NCI-H82 treated with DMSO at 0.1 percent for 48 hours (cell line): Measurements from ENCODE around the gene HLCS.

ENCODE experiments used
- DNase-seq: peaks from one replicate; lab custom pipeline; 2025; ENCODE audit not compliant: unreplicated experiment; lab: John Stamatoyannopoulos, UW

HLCS gene

DNA sequence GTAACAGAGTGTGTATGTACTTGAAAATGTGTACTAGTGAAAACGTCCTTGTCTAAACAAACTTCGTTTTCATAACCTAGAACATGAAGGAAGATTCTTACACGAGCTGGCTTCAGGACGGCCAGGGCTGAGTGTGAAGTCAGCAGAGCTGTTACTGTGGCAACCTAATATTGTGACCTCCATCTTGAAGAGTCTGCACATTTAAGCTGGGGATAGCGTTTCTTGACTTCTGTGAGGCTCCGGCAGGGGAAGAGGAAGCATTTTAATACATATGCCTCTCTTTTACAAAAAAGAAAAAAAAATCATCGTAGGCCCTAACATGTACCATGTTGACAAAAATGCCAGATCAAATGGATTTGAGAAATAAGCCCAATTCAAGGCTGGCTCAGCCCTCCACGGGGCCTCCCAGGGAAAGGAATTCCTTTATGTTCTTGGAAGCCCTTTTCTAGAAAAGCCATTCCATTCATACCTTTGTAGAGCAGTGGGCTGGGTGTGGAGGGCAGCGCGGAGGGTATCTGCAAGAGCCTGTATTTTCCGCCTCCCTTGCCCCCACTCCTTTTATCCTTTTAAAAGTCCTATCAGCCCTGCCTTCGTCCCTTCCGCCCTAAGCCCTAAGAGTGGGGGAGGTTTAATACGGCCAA, 216.4 kb downstream of the HLCS start:
- DNase-seq: no peak

DNA sequence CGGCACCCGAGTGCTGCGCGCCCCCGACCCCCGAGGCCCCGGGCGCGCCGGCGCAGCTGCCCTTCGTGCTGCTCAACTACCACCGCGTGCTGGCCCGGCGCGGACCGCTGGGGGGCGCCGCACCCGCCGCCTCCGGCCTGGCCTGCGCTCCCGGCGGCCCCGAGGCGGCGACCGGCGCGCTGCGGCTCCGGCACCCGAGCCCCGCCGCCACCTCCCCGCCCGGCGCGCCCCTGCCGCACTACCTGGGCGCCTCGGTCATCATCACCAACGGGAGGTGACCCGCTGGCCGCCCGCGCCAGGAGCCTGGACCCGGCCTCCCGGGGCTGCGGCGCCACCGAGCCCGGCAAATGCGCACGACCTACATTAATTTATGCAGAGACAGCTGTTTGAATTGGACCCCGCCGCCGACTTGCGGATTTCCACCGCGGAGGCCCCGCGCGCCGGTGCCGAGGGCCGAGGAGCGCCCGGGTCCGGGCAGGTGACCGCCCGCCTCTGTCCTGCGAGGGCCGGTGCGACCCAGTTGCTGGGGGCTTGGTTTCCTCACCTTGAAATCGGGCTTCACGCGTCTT, 218.6 kb downstream of the HLCS start:
- DNase-seq: peak; percentile 34

DNA sequence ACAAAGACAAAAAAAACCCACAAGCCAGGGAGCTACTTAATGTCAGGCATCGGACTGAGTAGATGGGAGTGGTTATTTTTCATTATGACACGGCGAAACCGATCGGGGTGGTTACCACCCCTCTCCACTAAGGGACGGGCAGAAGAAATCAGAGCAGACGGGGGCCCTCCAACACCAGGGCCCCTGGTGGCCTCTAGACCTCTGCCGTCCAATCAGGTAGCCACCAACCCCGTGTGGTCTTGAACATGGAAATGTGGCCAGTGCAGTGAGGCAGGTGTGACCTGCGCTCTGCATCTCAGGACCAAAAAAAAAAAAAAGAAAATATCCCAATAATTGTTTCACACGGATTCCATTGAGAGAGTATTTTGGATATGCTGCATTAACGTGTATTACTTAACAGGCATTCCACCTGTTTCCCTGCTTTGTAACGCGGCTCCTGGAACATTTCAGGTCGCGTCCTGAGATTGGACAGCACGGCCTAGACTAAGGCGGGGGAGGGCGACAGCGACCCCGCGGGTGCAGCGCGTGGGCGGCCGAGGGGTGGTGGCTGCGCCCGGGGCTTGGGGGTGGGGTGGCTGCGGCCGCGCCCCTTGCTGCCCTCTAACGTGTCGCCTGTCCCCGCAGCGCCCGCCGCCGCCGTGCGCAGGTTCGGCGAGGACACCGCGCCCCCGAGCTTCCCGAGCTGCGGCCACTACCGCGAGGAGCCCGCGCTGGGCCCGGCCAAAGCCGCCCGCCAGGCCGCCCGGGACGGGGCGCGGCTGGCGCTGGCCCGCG, 219.2 kb downstream of the HLCS start:
- no peak for DNase-seq

DNA sequence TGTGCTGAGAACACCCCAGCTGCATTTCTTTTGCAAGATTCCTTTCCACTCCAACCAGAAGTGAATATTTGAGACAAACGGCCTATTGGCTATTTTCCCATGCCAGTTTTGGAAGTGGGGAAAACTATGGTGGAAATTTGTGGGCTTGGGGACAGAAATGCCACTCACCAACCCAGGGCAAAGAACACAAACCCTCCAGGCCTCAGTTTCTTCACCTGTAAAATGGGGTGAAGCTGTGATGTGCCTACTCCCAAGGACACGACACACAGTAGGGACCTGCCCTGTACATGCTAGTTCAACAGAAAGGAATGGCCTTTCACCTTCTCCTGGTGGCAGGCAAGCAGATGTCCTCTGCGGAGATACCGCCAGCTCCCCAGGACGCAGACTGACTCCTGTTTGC, 221.0 kb downstream of the HLCS start:
- no peak for DNase-seq

DNA sequence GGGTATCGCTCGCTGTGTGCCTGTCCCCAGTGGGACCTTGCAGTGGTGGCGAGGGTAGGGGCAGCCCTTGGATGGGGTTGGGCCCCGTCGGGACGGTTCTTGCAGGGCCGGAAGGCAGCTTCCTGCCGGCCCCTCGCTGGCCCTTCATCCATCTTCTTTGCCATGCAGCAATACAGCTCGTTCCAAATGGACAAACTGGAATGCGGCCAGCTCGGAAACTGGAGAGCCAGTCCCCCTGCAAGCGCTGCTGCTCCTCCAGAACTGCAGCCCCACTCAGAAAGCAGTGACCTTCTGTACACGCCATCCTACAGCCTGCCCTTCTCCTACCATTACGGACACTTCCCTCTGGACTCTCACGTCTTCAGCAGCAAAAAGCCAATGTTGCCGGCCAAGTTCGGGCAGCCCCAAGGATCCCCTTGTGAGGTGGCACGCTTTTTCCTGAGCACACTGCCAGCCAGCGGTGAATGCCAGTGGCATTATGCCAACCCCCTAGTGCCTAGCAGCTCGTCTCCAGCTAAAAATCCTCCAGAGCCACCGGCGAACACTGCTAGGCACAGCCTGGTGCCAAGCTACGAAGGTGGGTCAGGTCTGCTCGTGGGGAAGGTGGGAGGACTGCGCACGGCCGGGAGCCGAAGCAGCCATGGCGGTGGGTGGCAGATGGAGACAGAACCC, 221.8 kb downstream of the HLCS start:
- DNase-seq: no peak

GRCh38 chr21:36744190-36744559, 222.3 kb downstream of the HLCS start:
- no peak for DNase-seq

DNA sequence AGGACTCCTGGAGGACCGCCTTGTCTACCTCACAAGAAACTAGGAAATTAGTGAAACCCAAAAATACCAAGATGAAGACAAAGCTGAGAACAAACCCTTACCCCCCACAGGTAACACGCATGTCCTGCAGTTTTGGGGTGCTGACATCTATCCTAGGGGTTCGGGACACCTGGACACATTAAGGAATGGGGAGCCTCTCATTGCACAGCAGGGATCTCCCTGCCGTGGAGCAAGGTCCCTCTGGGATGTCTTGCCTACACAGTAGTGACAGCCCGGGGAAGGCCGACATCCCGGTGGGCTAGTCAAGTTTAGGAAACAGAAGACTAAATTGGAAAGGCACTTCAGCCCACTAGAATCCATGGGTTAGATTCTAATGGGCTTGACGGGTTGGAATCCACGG, 223.0 kb downstream of the HLCS start:
- no peak for DNase-seq

- no peak for DNase-seq
Observed at GRCh38 chr21:36743008-36743407, 223.5 kb downstream of the HLCS start.

- no peak for DNase-seq
Observed at GRCh38 chr21:36741506-36741905, 225.0 kb downstream of the HLCS start.

DNA sequence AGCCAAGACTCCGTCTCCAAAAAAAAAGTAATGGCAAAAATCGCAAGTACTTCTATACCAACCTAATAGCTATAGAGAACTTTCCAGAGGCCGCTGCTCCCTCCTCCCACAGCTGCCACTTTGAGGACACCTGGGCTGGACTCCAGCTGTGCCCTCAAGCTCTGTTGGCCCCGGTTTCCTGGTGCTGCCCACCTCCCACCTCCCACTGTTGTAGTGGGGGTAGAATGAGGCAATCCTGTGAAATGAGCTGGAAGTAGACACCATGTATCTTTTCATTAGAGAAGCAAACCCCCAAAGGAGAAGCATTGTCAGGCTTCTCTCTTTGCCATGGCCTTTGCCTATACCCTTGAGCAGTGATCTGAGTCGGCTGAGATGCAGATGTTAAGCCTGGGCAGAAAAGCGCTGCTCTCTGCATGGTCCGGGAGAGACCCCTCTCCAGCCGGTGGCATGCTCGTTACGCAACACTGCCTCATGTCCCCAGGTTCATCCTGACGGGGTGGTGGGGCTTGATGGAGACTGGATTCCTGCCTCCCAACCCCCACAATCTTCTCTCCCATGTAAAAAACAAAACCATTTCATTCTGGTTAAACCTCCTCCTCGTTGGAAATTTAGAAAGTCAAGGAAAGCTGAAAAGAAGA, 227.9 kb downstream of the HLCS start:
- no peak for DNase-seq

DNA sequence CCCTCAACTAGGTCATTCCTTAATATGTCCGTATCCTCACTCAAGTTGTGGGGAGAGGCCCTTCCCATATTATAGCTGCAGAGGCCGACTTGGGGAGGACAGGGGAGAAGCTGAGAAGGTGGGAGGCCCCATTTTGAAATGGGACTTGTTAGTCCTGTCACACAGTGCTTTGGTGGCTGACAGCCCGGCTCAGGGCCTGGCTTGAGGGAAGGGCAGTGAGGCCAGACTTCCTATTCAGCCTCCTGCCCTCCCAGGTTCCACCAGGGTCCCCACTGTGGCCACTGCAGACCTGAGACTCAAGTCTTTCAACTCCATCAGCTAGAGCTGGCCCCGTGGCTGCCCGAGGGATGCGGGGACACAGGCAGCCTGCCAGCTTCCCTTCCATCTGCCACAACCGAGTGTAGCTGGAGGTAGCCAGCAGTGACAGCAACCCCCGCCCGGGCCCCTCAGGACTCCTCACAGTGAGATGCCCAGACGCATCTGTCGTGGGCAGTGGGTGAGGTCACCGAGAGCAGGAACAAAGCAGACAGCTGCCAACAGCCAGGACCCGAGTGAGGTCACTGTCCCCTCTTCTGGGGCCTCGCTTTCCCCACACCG, 230.6 kb downstream of the HLCS start:
- no peak for DNase-seq

DNA sequence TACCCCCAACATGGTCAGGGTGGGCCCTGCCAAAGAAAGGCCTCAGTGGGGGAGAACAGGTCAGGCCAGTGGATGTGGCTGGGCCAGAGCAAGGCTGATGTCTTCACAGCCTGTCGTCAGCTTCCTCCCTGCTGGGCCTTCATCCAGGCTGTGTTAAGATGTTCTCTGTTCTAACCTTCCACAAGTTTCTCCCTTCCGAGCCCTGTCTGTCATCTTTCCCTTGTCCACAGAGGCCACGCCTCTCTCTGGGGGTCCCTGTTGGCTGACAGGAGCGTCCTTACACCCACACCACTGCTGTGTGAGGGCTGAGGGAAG, 231.3 kb downstream of the HLCS start:
- DNase-seq: no peak

- no peak for DNase-seq
Observed at GRCh38 chr21:36734367-36735200, 231.9 kb downstream of the HLCS start.

DNA sequence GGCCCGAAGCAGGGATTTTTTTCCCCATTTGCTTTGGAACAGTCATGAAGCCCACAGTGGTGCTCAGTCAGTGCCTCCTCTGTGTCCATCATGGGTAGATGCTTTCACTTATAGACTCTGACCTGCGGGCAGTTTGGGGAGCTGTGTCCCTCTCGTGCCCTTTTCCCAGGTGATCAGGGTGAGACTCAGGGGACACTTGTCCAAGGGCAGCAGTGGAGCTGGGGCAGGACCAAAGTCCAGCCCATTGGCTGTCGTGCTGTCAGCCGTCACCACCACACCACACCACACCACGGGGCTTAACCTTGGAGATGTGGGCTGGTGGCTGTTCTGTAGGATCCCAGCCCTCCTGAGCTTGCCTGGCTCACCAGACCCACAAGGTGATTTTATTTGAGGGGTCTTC, 232.6 kb downstream of the HLCS start:
- no peak for DNase-seq

- DNase-seq: no peak
Observed at GRCh38 chr21:36732761-36733160, 233.7 kb downstream of the HLCS start.

GRCh38 chr21:36732217-36732616, 234.3 kb downstream of the HLCS start:
- DNase-seq: no peak

DNA sequence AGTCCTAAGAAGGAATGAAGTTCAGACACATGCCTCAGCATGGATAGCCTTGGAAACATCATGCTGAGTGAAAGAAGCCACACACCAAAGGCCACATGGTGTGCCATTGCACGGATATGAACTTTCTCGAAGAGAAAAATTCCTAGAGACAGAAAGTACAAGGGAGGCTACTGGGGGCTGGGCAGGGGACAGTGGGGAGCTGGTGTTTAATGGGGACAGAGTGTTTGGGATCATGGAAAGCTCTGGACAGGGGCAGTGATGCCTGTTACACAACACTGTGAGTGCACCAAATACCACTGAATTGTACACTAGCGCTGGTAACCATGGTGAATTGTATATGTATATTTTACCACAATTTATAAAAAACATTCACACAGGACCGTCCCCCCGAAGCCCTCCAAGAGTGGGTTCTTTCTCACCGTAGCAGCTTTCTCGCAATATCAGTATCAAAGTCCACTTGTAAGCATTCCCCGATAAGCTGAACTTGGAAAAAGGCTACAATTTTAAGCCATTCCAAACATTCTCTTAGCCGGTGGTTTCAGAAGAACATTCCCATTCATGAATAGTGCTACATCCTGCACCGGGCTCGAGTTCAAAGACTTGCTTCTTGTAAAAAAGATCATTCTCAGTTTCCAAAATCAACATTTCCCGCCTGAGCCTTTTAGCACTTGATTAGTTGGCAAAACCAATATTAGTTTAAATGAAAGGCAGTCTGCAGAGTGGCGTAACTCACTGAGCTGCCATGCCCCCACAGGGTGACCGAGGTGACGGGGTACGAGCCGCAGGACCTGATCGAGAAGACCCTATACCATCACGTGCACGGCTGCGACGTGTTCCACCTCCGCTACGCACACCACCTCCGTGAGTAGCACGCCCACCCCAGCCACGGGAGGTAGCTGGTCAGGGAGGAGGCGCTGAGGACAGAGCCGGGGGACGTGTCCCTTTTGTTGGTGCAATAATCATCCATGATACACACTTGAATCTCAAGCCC, 235.9 kb downstream of the HLCS start:
- DNase-seq: no peak

DNA sequence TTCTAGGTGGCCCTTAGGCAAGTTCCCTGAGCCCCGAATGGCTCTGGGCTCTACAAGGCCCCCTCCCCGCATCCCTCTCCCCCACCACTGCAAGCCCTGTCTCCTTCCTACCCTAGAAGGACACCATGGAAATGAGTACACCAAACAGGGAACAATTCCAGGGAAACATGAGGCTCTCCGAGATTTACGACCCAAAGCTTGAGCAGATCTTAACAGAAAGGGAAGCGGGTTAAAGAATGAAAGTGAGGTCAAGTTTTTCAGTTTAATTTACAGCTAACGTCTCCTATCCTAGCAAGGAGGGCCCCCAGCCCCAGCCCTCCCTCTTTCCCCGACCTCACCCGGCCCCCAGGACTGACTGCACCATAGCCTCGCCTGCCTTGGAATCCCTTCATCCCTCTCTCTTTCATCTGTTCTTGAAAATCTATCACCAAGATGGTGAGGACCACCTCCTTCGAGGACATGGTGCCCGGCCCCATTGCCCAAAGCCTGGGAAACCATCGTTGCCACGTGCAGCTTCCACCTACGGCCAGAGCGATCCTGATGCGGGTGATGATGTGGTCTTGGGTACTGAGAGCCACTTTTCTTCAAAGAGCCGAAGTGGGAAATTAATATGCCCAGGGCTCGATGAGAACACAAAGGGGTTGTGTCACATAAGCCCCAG, 237.0 kb downstream of the HLCS start:
- no peak for DNase-seq
